ENCODE measurements around the gene CDC14A.

CDC14A gene

GRCh38 chr1:100438789-100439188 lies 86.5 kb downstream of the CDC14A start:
- Histone ChIP-seq H3K4me3 (ENCODE audit: low read depth, low read length) (no peak overlapping the region), H3K36me3 (no peaks in the 10 kb centered on the region), H3K27ac (no peak overlapping the region), H3K27me3 (ENCODE audit: insufficient read depth, low read depth, severe bottlenecking) (no peaks in the 10 kb centered on the region), H3K9me3 (ENCODE audit: severe bottlenecking) (no peaks in the 10 kb centered on the region)
- TF ChIP-seq CTCF (IDR thresholded peaks at IDR 0.05; ENCODE audit: low read depth, low read length) = no peak
- DNase-seq = no peak

- H3K36me3 ChIP-seq = no peaks in the 10 kb centered on the region
- H3K4me3 ChIP-seq (ENCODE audit: low read depth, low read length) = no peak overlapping the region
- H3K27ac ChIP-seq = no peak overlapping the region
- no peak for TF ChIP-seq CTCF (IDR thresholded peaks at IDR 0.05; ENCODE audit: low read depth, low read length)
- no peaks in the 10 kb centered on the region for H3K27me3 ChIP-seq (ENCODE audit: insufficient read depth, low read depth, severe bottlenecking)
- no peak for DNase-seq
- no peaks in the 10 kb centered on the region for H3K9me3 ChIP-seq (ENCODE audit: severe bottlenecking)
These were observed 87.9 kb downstream of the CDC14A start for GRCh38 chr1:100440075-100440809.

- no peak for TF ChIP-seq CTCF (IDR thresholded peaks at IDR 0.05; ENCODE audit: low read depth, low read length)
- no peak for DNase-seq
- no peak overlapping the region for H3K4me3 ChIP-seq (ENCODE audit: low read depth, low read length)
- H3K27ac ChIP-seq = no peak overlapping the region; the same call in 1 of the 2 replicates
- no peaks in the 10 kb centered on the region for H3K36me3 ChIP-seq
- H3K27me3 ChIP-seq (ENCODE audit: insufficient read depth, low read depth, severe bottlenecking) = no peaks in the 10 kb centered on the region
- no peaks in the 10 kb centered on the region for H3K9me3 ChIP-seq (ENCODE audit: severe bottlenecking)
These were observed 88.8 kb downstream of the CDC14A start for GRCh38 chr1:100441146-100441545.

GRCh38 chr1:100441651-100442050 lies 89.3 kb downstream of the CDC14A start:
- Histone ChIP-seq H3K9me3 (ENCODE audit: severe bottlenecking) (no peaks in the 10 kb centered on the region), H3K27ac (no peak overlapping the region), H3K27me3 (ENCODE audit: insufficient read depth, low read depth, severe bottlenecking) (no peaks in the 10 kb centered on the region), H3K4me3 (ENCODE audit: low read depth, low read length) (no peak overlapping the region), H3K36me3 (no peaks in the 10 kb centered on the region)
- TF ChIP-seq CTCF (IDR thresholded peaks at IDR 0.05; ENCODE audit: low read depth, low read length) = no peak
- DNase-seq = no peak

GRCh38 chr1:100443811-100444571 lies 91.7 kb downstream of the CDC14A start:
- no peaks in the 10 kb centered on the region for H3K36me3 ChIP-seq
- TF ChIP-seq CTCF (IDR thresholded peaks at IDR 0.05; ENCODE audit: low read depth, low read length) = no peak
- no peak for DNase-seq
- H3K27me3 ChIP-seq (ENCODE audit: insufficient read depth, low read depth, severe bottlenecking) = no peaks in the 10 kb centered on the region
- no peak overlapping the region for H3K4me3 ChIP-seq (ENCODE audit: low read depth, low read length)
- no peak overlapping the region for H3K27ac ChIP-seq
- no peaks in the 10 kb centered on the region for H3K9me3 ChIP-seq (ENCODE audit: severe bottlenecking)

All from WERI-Rb-1 (cell line).